ENCODE data around the gene ERMP1.

Gene ERMP1

DNA sequence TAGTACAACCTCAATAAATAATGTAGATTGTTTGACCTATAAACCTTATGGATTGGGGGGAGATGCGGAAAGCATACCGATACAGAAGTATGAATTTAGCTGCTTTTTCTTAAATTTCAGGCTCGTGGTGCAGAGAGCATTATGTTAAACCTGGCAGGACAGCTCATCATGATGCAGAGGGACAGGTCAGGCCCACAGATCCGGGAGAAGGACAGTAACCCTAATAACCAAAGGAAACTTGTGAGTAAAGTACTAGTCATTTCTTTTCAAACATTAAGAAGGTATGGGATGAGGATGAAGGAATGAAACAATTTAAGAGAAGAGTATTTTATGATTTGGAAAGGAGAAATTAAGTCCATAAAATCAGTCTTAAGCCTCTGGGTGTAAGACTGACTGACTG, 70.5 kb downstream of the ERMP1 start:
- Histone ChIP-seq H3K27ac (ENCODE audit: low read length) (no peak overlapping the region), H3K27me3 (ENCODE audit: insufficient read depth, low read length) (no peaks in the 10 kb centered on the region), H3K9me3 (ENCODE audit: insufficient read depth, low read depth, low read length) (no peaks in the 10 kb centered on the region), H3K4me3 (ENCODE audit: low read length) (no peak overlapping the region), H3K36me3 (ENCODE audit: insufficient read depth, low read depth, low read length) (peaks cover 82% of the 10 kb centered on the region), H3K4me1 (ENCODE audit: insufficient read depth, low read length) (no peaks in the 10 kb centered on the region), H3K9ac (ENCODE audit: low read depth, low read length) (no peak overlapping the region)

DNA sequence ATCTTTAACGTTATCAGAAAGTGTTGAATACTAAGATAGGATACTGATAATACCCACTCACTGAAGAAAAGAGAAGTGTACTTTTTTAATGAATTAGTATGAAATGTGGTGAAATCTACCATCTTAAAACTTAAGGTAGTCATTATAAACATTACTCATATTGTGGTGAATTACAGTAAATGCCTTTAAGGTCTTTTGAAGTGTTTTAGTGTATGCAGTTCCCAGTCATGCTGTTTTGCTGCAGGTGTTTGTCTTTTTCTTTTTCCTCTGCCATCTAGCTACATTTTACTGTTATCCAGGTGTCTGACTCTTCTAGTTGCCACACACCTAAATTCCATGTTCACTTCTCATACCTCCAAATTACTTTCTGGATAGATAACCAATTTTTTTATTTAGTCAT, 72.6 kb downstream of the ERMP1 start:
- Histone ChIP-seq H3K27me3 (ENCODE audit: insufficient read depth, low read length) (no peaks in the 10 kb centered on the region), H3K9ac (ENCODE audit: low read depth, low read length) (no peak overlapping the region), H3K27ac (ENCODE audit: low read length) (no peak overlapping the region), H3K4me1 (ENCODE audit: insufficient read depth, low read length) (no peaks in the 10 kb centered on the region; the same call in 1 of the 2 replicates), H3K4me3 (ENCODE audit: low read length) (no peak overlapping the region), H3K36me3 (ENCODE audit: insufficient read depth, low read depth, low read length) (peaks cover 77% of the 10 kb centered on the region), H3K9me3 (ENCODE audit: insufficient read depth, low read depth, low read length) (no peaks in the 10 kb centered on the region)

DNA sequence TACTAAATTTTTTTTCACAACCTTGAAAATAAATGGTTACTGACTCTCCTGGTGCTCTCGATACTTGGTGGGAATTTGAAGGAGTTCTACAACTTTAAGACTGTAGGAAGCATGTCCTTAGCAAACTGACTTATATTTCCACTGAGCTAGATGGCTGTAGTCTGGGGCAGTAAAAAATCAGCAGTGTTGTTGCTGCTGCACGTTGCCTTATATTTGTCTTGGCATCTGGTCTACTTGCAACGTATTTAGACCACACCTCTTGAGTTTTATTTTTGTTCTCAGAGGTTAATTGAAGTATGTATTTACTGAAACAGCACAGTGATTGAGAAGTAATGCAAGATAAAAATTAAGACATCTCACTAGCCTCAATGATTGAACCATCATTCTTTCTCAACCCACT, 76.3 kb downstream of the ERMP1 start:
- H3K9me3 ChIP-seq (ENCODE audit: insufficient read depth, low read depth, low read length): no peaks in the 10 kb centered on the region
- no peak overlapping the region for H3K27ac ChIP-seq (ENCODE audit: low read length)
- no peak overlapping the region for H3K9ac ChIP-seq (ENCODE audit: low read depth, low read length)
- H3K4me1 ChIP-seq (ENCODE audit: insufficient read depth, low read length): no peaks in the 10 kb centered on the region; the same call in 1 of the 2 replicates
- H3K36me3 ChIP-seq (ENCODE audit: insufficient read depth, low read depth, low read length): peaks cover 52% of the 10 kb centered on the region
- no peaks in the 10 kb centered on the region for H3K27me3 ChIP-seq (ENCODE audit: insufficient read depth, low read length)
- H3K4me3 ChIP-seq (ENCODE audit: low read length): no peak overlapping the region

DNA sequence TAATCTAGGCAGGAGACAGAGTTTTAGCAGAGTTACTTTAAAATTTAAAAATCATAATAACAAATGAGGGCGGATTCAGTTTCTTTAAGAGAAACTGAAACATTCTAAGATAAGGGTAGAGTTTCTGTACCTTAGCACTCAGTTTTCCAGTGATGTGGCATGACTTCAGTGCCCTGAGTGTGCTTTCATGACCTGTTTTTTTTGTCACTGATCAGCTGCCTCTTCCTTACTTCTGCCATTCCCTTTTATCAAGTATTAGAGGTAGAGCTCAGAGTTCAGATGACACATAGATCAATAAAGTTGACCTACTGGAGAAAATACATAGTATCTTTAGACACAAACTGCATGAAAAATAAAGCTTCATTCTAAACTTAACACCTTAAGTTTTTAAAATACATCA, 82.3 kb downstream of the ERMP1 start:
- H3K4me1 ChIP-seq (ENCODE audit: insufficient read depth, low read length): no peaks in the 10 kb centered on the region
- H3K27ac ChIP-seq (ENCODE audit: low read length): no peak overlapping the region
- H3K4me3 ChIP-seq (ENCODE audit: low read length): no peak overlapping the region
- peaks cover 37% of the 10 kb centered on the region for H3K36me3 ChIP-seq (ENCODE audit: insufficient read depth, low read depth, low read length)
- no peaks in the 10 kb centered on the region for H3K27me3 ChIP-seq (ENCODE audit: insufficient read depth, low read length)
- H3K9ac ChIP-seq (ENCODE audit: low read depth, low read length): no peak overlapping the region
- H3K9me3 ChIP-seq (ENCODE audit: insufficient read depth, low read depth, low read length): no peaks in the 10 kb centered on the region

DNA sequence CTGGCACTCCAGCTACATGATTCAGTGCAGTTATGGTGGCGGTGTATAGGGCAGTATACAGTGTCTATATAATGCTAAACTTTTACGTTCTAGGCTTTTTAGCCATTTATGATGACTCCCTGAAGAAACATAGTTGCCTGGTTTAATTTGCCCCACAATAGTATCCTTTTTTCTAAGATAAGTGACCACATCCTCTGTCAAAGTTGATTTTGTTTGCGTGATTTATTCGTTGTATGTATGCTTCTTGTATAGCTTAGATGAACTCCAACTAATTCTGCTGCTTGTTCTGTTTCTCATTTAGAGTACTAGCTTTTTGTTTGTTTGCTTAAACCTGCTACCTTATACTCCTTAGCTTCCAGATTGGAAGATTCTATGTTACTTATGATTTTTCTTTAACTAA, 83.6 kb downstream of the ERMP1 start:
- Histone ChIP-seq H3K9me3 (ENCODE audit: insufficient read depth, low read depth, low read length) (no peaks in the 10 kb centered on the region), H3K4me1 (ENCODE audit: insufficient read depth, low read length) (no peaks in the 10 kb centered on the region), H3K4me3 (ENCODE audit: low read length) (no peak overlapping the region), H3K27ac (ENCODE audit: low read length) (no peak overlapping the region), H3K27me3 (ENCODE audit: insufficient read depth, low read length) (no peaks in the 10 kb centered on the region), H3K9ac (ENCODE audit: low read depth, low read length) (no peak overlapping the region), H3K36me3 (ENCODE audit: insufficient read depth, low read depth, low read length) (peaks cover 50% of the 10 kb centered on the region)

DNA sequence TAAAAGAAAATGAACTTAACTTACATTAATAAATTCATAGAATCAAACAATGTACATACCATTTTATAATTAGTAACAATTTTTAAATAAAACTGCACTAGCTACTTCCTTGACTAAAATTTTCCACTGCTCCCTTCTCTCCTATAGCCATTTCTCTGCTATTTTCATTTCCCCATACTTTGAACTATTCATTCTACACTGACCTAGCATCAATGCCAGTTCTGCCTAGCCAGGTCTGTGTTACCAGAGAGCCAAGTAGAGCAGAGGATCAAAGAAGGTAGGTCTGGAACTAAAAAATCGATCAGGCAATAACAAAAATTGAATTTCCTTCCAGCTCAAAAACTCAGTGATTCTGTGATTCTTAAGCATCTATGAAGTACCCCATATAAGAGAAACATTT, 84.5 kb downstream of the ERMP1 start:
- H3K36me3 ChIP-seq (ENCODE audit: insufficient read depth, low read depth, low read length): peaks cover 53% of the 10 kb centered on the region
- no peak overlapping the region for H3K27ac ChIP-seq (ENCODE audit: low read length)
- no peaks in the 10 kb centered on the region for H3K27me3 ChIP-seq (ENCODE audit: insufficient read depth, low read length)
- H3K4me3 ChIP-seq (ENCODE audit: low read length): no peak overlapping the region
- H3K9ac ChIP-seq (ENCODE audit: low read depth, low read length): no peak overlapping the region
- no peaks in the 10 kb centered on the region for H3K9me3 ChIP-seq (ENCODE audit: insufficient read depth, low read depth, low read length)
- no peaks in the 10 kb centered on the region for H3K4me1 ChIP-seq (ENCODE audit: insufficient read depth, low read length)

DNA sequence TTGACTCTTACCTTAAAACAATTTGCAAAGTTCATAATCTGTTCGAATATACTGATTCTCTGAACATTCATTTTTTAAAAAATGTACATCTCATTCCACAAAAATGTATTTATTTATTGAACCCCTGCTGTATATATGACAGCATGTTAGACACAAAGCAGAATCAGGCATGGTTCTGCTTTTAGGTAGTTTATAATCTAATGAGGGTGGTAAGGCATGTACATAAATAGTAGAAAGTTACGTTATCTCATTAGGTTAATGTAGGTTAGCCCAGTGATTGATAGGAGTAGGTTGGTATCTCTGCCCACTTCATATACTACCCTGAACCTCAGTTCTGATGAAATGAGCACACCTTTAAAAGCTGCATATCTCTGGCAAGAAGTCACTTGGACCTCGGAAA, 89.8 kb downstream of the ERMP1 start:
- Histone ChIP-seq H3K9ac (ENCODE audit: low read depth, low read length) (no peak overlapping the region), H3K36me3 (ENCODE audit: insufficient read depth, low read depth, low read length) (peaks cover 53% of the 10 kb centered on the region), H3K9me3 (ENCODE audit: insufficient read depth, low read depth, low read length) (no peaks in the 10 kb centered on the region), H3K4me1 (ENCODE audit: insufficient read depth, low read length) (no peaks in the 10 kb centered on the region), H3K4me3 (ENCODE audit: low read length) (no peak overlapping the region), H3K27ac (ENCODE audit: low read length) (no peak overlapping the region), H3K27me3 (ENCODE audit: insufficient read depth, low read length) (no peaks in the 10 kb centered on the region)

DNA sequence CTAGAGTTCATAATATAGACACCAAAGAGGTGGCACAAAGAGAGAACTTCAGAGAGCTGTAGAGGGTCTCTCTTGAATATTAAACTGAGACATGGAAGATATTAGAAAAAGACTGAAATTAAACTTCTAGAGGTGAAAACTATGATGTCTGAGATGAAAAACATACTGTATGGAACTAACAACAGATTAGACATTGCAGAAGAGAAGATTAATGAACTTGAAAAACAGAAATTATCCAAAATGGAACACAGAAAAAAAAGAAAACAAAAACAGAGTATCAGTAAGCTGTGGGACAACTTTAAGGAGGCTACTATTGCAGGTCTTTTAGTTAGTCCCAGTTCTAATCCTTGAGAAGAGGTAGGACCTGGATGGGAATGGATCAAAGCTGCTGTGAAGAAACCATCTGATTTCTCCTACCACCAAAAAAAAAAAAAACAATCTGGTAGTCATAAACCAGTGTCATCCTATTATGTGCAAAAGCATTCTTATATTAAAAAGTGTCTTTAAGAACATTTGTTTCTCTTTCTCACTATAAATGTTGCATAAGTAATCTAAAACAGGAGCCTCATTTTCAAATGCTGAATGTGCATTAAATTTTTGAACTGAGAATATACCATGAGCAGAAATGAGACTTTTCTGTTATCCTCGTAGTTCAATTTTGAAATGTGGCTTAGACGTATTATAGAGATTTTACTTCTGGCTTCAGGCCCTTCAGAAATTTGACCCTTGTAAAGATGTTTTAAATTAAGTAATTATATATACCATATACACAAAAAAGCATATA, 96.2 kb downstream of the ERMP1 start:
- H3K9me3 ChIP-seq (ENCODE audit: insufficient read depth, low read depth, low read length): no peaks in the 10 kb centered on the region
- no peaks in the 10 kb centered on the region for H3K4me1 ChIP-seq (ENCODE audit: insufficient read depth, low read length)
- H3K9ac ChIP-seq (ENCODE audit: low read depth, low read length): no peak overlapping the region
- H3K27me3 ChIP-seq (ENCODE audit: insufficient read depth, low read length): no peaks in the 10 kb centered on the region
- no peak overlapping the region for H3K4me3 ChIP-seq (ENCODE audit: low read length)
- peaks cover 4% of the 10 kb centered on the region; the same call in 1 of the 2 replicates for H3K36me3 ChIP-seq (ENCODE audit: insufficient read depth, low read depth, low read length)
- H3K27ac ChIP-seq (ENCODE audit: low read length): no peak overlapping the region

DNA sequence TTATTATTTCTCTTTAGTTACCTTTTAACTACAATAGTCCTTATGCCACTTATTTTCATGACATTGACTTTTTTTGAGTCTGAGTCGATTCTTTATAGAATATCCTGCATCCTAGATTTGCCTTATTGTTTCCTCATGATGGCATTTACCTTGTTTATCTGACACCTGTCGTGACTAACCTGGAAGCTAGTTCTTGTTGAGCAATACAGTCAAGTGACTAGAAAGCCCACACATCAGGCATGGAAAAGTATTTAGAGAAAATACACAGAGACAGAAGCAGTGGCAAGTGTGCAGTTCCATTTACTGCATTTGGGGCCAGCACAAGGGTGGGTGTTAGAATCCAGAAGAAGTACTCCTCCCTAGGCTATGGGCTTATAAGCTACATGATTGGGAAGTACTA, 97.8 kb downstream of the ERMP1 start:
- H3K27ac ChIP-seq (ENCODE audit: low read length): no peak overlapping the region
- H3K36me3 ChIP-seq (ENCODE audit: insufficient read depth, low read depth, low read length): peaks cover 4% of the 10 kb centered on the region; the same call in 1 of the 2 replicates

More for the DNA sequence above, 97.8 kb downstream of the ERMP1 start:
- no peaks in the 10 kb centered on the region for H3K27me3 ChIP-seq (ENCODE audit: insufficient read depth, low read length)
- no peaks in the 10 kb centered on the region for H3K4me1 ChIP-seq (ENCODE audit: insufficient read depth, low read length)
- H3K4me3 ChIP-seq (ENCODE audit: low read length): no peak overlapping the region
- H3K9me3 ChIP-seq (ENCODE audit: insufficient read depth, low read depth, low read length): no peaks in the 10 kb centered on the region
- H3K9ac ChIP-seq (ENCODE audit: low read depth, low read length): no peak overlapping the region
